Mammary epithelial cell (primary cell): ENCODE results near the gene CLECL1.

Experiments
- EZH2 ChIP-seq: IDR thresholded peaks from 2 replicates; pipeline ENCODE4 v1.6.1; 2012; ENCODE audit warnings: low read length, inconsistent platforms, borderline replicate concordance
- TF ChIP-seq, protein P1 (sequence below), 2 donors: IDR thresholded peaks in 1 of 2; conservative IDR thresholded peaks in 1 of 2; 2 replicates each; pipeline ENCODE4 v1.5.1; 2011 to 2012; ENCODE audit warnings: inconsistent platforms in 2 of 2, low read length in 2 of 2, mild to moderate bottlenecking in 2 of 2, control low read depth in 1 of 2, low read depth in 1 of 2; ENCODE audit not compliant: insufficient read depth in 1 of 2; ENCODE audit errors: extremely low read depth in 1 of 2

DNA sequence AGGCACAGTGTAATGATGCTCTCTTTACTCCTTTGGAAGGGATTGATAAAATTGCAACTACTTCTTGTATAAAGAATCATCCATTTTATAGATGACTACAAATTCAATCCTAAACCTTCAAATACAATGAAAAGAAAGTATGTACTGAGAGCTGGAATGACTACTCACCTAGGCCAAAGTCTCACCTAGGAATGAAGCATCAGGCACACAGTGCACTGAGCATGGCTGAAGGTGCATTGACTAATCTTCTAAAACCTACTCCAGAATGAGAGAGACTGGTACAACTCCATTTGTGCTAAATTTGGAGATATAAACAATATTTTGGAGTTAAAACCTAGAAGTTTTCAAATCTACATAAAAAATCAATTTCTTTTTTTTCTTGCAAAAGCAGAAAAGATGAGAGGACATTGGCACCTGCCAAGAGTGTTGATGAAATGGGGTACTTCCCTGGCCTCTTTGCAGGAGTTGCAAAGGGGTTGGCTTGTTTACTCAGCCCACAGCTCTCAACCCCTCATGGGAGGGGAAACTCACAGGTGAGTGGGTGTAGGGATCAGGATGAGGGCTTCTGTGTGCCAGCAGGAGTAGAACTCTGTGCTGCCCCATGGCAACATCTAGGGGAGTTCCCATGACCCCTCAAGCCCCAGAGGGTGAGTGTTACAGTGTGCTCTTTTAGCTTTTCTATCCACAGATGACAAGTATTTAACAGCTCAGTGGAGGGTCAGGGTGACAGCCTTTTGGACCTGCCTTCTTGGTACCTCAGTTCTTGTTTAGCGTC is 31.3 kb downstream of the CLECL1 start:
- TF ChIP-seq, protein P1, sequence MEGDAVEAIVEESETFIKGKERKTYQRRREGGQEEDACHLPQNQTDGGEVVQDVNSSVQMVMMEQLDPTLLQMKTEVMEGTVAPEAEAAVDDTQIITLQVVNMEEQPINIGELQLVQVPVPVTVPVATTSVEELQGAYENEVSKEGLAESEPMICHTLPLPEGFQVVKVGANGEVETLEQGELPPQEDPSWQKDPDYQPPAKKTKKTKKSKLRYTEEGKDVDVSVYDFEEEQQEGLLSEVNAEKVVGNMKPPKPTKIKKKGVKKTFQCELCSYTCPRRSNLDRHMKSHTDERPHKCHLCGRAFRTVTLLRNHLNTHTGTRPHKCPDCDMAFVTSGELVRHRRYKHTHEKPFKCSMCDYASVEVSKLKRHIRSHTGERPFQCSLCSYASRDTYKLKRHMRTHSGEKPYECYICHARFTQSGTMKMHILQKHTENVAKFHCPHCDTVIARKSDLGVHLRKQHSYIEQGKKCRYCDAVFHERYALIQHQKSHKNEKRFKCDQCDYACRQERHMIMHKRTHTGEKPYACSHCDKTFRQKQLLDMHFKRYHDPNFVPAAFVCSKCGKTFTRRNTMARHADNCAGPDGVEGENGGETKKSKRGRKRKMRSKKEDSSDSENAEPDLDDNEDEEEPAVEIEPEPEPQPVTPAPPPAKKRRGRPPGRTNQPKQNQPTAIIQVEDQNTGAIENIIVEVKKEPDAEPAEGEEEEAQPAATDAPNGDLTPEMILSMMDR (conservative IDR thresholded peaks at IDR 0.05 in 1 of 2, IDR thresholded peaks at IDR 0.05 in 1 of 2; ENCODE audit: extremely low read depth in 1 of 2, insufficient read depth in 1 of 2, low read depth in 1 of 2, low read length in 2 of 2) = no peak
- no peak for TF ChIP-seq EZH2
